HG03520 (cell line): ENCODE measurements around the gene TNS3.

Experiments used
- ATAC-seq: cut with Tn5 transposase; IDR thresholded peaks from one replicate; pipeline ENCODE4 v1.9.1; 2021; ENCODE audit warnings: mild to moderate bottlenecking, moderate library complexity; ENCODE audit not compliant: unreplicated experiment

The TNS3 gene

GRCh38 chr7:47393406-47393805, 188.5 kb downstream of the TNS3 start:
- no peak for ATAC-seq

DNA sequence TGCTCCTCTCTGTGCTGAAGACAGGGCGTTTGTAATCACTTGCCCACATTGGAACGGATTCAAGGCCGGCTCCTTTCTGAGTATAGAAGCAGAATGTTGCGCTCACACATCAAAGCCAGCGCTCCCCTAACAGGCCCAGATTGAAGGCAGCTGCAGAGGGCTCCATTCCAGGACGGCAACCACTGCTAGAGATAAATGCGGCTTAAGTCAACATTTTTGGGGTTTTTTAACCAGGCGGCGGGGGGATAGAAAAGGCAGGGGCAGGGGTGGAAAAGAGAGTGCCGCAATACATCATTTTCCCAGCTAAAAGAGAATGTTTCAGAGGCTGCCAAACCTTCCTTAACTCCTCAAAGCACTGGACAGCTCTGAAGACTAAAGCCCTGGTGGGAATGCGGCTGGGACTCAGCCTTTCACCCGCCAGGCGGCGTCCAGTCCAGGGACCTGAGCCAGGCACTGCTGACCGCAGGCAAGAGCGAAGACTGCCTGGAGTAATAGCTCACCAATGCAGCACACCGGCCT, 189.6 kb downstream of the TNS3 start:
- ATAC-seq = no peak

- ATAC-seq = no peak
These were observed 190.2 kb downstream of the TNS3 start for GRCh38 chr7:47391726-47392125.

DNA sequence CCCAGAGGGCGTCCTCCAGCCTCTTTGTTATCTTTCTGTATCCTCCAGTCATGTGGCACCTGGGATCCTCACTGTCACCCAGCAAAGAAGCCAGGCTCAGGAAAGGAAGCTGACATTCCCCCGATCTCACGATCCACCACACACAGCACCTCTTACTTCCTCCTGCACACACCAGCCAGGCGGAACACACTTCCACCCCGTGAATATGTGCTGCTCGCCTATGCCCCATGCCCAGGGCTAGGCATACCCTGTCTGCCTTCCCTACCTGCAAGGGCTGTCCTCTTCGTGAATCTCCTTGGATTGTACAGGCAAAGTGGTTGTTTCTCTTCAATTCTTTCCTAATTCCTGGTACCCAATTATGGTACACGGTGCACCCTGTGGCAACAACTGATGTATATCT, 191.0 kb downstream of the TNS3 start:
- no peak for ATAC-seq

- ATAC-seq = no peak
These were observed 191.8 kb downstream of the TNS3 start for GRCh38 chr7:47389923-47390630.

DNA sequence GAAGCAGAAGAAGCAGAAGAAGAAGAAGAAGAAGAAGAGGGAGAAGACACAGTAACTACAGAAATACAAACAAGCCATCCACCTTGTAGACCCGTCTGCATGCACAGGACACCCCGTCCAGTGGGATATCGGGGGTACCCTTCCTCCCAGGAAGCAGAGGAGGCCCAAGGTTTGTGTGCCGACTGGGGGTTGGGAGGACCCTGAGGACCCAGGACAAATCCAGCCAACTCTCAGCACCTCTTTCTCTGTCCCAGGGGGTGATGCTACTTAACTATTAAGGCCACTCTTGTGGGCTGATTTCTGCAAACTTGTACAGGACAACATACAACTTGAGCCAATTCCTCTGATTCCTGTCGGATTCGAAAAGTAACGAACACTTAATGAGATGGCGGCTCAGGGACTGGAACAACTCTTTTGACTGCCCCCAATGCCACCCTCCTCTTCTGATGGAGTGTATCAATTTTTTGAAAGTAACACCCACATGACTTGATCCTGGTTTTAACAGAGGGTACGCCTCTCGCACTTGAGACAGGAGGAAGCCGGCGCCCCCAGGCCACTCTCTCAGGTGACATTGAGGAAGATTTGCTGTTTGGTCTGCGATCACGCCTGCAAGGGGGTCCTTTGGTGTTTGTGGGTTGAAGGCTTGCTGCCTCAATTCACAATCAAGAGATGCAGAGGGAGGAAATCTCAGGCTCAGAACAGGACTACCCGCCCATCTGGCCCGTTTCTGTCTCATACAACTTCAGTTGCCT, 192.6 kb downstream of the TNS3 start:
- ATAC-seq = no peak

DNA sequence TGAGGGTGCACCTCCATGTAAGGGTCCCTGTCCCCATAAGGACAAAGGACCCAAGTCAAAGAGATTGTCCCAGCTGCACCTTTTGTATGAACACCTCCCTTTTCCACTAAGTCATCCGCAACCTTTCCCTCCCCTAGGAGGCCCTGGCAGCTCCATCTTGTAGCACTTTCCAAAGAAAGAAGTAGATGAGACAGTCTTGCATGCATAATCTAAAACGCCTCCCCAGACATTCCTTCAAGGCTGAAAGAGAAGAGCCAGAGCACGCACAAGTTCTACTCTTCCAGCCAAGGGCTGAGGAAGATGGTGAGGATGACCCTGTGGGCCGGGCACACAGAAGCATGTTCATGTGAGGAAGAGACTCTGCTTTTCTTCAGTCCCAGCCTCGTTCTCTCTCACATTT, 194.4 kb downstream of the TNS3 start:
- ATAC-seq = no peak

- no peak for ATAC-seq
These were observed 195.6 kb downstream of the TNS3 start for GRCh38 chr7:47386273-47386835.

- ATAC-seq = no peak
These were observed 196.3 kb downstream of the TNS3 start for GRCh38 chr7:47385536-47386125.

DNA sequence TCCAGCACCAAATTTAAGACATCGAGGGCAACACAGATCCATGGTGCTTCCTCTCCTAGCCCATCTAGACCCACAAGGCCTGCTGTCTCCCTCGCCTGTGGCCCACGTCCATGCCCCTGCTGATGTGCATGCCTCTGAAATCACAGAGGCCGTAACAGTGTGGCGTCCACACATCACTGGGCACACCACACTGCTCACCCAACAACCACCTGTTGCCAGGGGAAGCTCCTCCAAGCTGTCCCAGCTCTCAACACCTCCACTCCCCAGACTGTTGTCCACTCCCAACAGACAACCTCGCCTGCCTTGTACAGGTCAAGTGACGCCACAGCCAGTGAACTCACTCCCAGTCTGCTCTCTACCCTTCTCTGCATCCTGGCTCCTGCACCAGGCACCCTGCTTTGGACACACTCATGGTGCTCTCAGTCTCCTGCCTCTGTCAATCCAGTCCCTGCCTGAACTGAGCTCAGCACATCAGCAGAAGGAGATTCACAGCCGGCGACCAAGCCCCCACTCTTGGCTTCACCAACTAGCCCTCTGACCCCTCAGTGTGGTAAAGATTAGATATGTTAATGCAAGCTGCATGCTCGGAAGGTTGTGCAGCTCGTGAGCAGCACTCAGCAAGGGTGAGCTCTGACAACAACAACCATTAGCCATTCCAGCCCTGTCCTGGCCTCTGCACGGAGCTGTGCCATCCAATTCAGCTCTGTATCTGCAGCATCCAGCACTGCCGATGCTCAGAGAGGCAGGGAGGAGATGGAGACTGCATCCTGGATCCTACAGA, 197.0 kb downstream of the TNS3 start:
- ATAC-seq = no peak

DNA sequence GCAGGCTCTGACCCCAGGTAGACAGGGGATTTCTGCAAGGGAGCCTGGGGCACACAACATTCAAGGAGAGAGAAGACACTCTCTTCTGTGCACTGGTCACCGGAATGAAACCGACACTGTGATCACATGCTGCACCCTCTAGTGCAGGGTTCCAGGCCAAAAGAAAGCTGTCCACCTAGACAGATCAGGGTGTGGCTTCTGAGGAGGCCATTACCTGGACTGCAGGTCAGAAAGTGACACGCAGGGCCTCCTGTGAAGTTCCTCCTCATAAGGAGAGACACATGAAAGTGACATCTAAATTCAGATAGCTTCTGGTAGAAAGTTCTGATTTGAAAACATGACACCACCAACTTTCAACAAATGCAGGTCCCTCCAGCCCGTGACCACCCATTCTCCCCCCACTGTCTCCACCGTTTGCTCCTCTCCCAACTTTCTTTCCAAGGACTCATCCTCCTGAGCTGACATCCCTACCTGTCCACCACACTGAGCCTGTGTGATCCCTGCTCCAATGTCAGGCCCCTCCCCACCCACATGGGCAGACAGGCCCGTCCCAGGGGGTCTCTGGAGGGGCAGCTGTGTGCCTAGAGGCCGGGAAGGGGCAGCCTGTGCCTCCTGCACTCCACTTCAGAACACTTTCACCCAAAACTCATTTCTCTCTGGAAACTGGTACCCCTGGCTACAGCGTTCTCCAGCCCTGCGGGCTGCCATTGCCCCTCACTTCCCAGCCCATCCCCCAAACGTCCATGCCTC, 198.0 kb downstream of the TNS3 start:
- no peak for ATAC-seq

GRCh38 chr7:47383072-47383471, 198.8 kb downstream of the TNS3 start:
- no peak for ATAC-seq

GRCh38 chr7:47382200-47382599, 199.7 kb downstream of the TNS3 start:
- ATAC-seq = no peak

- no peak for ATAC-seq
These were observed 200.8 kb downstream of the TNS3 start for GRCh38 chr7:47381134-47381495.

GRCh38 chr7:47380325-47381133, 201.4 kb downstream of the TNS3 start:
- no peak for ATAC-seq

DNA sequence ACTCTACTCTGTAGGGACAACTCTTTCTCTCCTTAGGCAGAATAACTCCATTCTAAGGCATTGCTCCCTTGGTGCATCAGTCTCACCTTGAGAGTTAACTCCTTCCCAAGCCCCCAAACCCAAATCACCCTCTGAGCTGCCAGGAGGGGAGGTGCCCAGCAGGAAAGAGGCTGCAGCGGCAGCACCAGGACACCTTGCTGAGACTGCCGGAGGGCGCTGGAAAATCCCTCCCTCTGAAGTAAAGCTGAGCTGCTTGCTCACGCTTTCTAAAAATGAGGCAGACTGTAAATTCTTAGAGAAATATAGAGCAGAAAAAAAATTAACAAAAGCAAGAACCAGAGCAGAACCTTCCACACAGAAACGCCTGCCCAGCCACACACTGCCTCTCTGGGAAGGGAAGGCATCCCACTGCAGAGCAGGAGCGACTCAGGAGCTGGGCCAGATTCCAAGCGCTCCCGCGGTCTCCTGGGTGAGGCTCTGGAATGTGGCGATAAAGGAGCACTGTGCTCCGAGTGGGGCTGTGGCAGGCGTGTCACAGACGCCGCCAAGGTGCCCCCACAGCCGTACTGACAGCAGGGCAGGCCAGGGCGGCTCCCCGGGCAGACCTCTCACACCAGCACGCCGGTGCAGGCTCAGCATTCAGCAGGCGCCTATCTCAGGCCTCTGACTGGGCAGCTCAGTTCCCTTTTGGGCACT, 202.1 kb downstream of the TNS3 start:
- ATAC-seq = no peak

DNA sequence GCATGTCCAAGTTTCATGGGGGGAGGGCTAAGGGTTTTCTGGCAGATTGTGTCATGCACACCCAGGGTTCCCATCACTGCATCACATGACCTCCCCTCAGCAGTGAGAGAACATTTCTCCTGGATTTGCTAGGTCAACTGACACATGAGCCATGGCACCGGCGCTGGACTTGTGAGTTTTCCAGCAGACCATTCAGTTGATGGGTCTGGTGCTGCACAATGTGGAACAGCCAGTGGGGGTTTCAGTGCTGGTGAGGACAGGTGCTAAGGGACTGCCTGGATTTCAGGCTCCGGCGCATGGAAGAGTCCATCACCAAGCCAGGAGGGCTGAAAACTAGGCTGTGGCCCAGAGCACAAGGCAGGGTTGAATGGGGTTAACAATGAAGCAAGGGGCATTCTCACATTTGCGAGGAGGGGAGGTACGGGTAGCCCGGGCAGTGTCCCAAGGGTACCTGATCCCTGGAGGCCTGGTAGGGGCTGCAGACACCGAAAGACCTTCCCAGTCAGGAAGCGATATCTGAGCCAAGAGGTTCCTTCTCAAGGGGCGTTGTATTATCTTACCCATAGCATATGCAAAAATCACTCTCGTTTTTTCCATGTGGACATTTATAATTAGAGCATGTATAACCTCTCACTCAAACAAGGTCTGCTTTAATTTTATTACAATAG, 203.0 kb downstream of the TNS3 start:
- ATAC-seq = no peak

DNA sequence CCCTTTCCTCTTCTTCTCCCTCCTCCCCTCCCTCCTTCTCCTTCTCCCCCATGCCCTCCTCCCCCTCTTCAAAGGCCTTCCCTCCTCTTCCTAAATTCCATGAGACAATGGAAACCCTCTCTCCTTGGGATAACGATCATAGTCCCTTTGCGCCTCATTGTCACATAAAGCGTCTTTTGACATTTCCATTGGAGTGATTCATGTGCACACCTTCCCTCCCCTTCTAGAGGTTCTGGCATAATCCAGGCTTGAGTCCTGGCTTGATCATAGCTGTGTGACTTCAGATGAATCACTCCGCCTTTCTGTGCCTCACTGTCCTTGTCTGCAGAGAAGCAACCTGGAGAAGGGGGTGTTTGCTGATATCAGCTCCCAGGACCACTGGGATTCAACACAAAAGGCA, 204.2 kb downstream of the TNS3 start:
- no peak for ATAC-seq
